ENCODE data around the gene ZNF669.

DNA sequence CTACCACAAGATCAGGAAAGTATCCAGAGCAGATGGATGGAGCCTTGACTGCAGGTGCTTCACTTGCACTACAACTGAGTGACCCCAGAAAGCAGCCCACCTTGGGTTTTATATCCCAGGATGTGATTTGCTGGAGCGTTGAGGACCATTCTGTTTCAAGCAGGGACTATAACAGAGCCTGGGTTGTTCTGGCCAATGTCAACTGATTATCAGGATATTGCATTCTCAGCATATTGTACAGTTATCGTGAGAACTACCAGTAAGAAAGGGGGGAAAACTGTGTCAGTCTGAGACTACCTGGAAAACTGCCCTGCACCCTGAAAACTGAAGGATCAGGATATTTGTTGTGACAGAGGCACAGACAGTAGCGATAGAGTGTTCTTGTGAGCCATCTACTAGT is 8.0 kb downstream of the ZNF669 start:
- TF ChIP-seq, protein P1, sequence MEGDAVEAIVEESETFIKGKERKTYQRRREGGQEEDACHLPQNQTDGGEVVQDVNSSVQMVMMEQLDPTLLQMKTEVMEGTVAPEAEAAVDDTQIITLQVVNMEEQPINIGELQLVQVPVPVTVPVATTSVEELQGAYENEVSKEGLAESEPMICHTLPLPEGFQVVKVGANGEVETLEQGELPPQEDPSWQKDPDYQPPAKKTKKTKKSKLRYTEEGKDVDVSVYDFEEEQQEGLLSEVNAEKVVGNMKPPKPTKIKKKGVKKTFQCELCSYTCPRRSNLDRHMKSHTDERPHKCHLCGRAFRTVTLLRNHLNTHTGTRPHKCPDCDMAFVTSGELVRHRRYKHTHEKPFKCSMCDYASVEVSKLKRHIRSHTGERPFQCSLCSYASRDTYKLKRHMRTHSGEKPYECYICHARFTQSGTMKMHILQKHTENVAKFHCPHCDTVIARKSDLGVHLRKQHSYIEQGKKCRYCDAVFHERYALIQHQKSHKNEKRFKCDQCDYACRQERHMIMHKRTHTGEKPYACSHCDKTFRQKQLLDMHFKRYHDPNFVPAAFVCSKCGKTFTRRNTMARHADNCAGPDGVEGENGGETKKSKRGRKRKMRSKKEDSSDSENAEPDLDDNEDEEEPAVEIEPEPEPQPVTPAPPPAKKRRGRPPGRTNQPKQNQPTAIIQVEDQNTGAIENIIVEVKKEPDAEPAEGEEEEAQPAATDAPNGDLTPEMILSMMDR (tag by site-specific recombination; IDR thresholded peaks at IDR 0.05) = no peak
- TF ChIP-seq, protein P2, sequence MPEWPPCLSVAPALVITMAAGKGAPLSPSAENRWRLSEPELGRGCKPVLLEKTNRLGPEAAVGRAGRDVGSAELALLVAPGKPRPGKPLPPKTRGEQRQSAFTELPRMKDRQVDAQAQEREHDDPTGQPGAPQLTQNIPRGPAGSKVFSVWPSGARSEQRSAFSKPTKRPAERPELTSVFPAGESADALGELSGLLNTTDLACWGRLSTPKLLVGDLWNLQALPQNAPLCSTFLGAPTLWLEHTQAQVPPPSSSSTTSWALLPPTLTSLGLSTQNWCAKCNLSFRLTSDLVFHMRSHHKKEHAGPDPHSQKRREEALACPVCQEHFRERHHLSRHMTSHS (tag by site-specific recombination; IDR thresholded peaks at IDR 0.05) = no peak
- TF ChIP-seq, protein P3, sequence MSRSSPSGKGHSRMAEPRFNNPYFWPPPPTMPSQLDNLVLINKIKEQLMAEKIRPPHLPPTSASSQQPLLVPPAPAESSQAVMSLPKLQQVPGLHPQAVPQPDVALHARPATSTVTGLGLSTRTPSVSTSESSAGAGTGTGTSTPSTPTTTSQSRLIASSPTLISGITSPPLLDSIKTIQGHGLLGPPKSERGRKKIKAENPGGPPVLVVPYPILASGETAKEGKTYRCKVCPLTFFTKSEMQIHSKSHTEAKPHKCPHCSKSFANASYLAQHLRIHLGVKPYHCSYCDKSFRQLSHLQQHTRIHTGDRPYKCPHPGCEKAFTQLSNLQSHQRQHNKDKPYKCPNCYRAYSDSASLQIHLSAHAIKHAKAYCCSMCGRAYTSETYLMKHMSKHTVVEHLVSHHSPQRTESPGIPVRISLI (tag by site-specific recombination; IDR thresholded peaks at IDR 0.05) = no peak
- no peak for TF ChIP-seq ZNF548 (tag by site-specific recombination; IDR thresholded peaks at IDR 0.05)
- TF ChIP-seq, protein P4, sequence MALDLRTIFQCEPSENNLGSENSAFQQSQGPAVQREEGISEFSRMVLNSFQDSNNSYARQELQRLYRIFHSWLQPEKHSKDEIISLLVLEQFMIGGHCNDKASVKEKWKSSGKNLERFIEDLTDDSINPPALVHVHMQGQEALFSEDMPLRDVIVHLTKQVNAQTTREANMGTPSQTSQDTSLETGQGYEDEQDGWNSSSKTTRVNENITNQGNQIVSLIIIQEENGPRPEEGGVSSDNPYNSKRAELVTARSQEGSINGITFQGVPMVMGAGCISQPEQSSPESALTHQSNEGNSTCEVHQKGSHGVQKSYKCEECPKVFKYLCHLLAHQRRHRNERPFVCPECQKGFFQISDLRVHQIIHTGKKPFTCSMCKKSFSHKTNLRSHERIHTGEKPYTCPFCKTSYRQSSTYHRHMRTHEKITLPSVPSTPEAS (tag by site-specific recombination; IDR thresholded peaks at IDR 0.05) = no peak
